Naive thymus-derived CD8-positive, alpha-beta T cell (primary cell): ENCODE measurements around the gene GFAP. TPM values are rescaled to one million over a fixed set of nuclear protein-coding genes. Genes with fewer than 3 reads are reported as not detected.

Experiments used
- ATAC-seq, 2 donors: fragments of 150-1000 bp; cut with Tn5 transposase in 1 of 2; sonication (Bioruptor Pico), chemical (Tn5 transposase) in 1 of 2; 1 replicate in 1 of 2; 2 replicates in 1 of 2; pipeline ENCODE4 v1.10.0; 2021; ENCODE audit warnings: mild to moderate bottlenecking in 2 of 2, moderate library complexity in 2 of 2
- POLR2A ChIA-PET: fragments of 350-600 bp; sonication (Branson Sonifier 250); formaldehyde crosslinking; loops from one replicate; lab custom pipeline; 2021; ENCODE audit warnings: antibody characterized with exemption; lab: Charles Lee
- DNase-seq, 10 donors: peaks; one replicate each; pipeline versions ENCODE4 v3.0.0 to v3.0.0-alpha.2; 2020 to 2022
- H3K27ac Mint-ChIP-seq, 10 donors: one replicate each; pipeline ENCODE4 v1.8.0; 2020 to 2022; ENCODE audit warnings: mild to moderate bottlenecking in 10 of 10, mixed read lengths in 10 of 10, moderate library complexity in 4 of 10, inconsistent platforms in 1 of 10
- H3K27me3 Mint-ChIP-seq, 5 donors: one replicate each; pipeline ENCODE4 v1.8.0; 2021 to 2022; ENCODE audit warnings: mixed read lengths in 5 of 5
- H3K36me3 Mint-ChIP-seq, 3 donors: one replicate each; pipeline ENCODE4 v1.8.0; 2020 to 2022; ENCODE audit warnings: mixed read lengths in 3 of 3, mild to moderate bottlenecking in 2 of 3, inconsistent platforms in 1 of 3
- H3K4me1 Mint-ChIP-seq, 4 donors: one replicate each; pipeline ENCODE4 v1.8.0; 2021 to 2022; ENCODE audit warnings: mixed read lengths in 4 of 4
- H3K4me3 Mint-ChIP-seq, 10 donors: one replicate each; pipeline ENCODE4 v1.8.0; 2020 to 2022; ENCODE audit warnings: mild to moderate bottlenecking in 10 of 10, mixed read lengths in 10 of 10, moderate library complexity in 6 of 10, inconsistent platforms in 1 of 10
- H3K9me3 Mint-ChIP-seq, 9 donors: one replicate each; pipeline ENCODE4 v1.8.0; 2020 to 2022; ENCODE audit warnings: mixed read lengths in 9 of 9, mild to moderate bottlenecking in 3 of 9, inconsistent platforms in 1 of 9, moderate library complexity in 1 of 9
- polyA plus RNA-seq, 3 donors: library from polyadenylated mRNA; unstranded; fragments of 300-500 nt; fragmentation: Illumina TruSeq; gene quantifications; one replicate each; pipeline ENCODE4 v1.2.3, GENCODE V29; 2021
- total RNA-seq, 8 experiments: library from RNA in 2 of 8; stranded (reverse) in 2 of 8; gene quantifications; one replicate each; pipeline ENCODE4 v1.2.3 and lab custom pipeline; 2021 to 2026

The GFAP gene
- total and polyA plus RNA-seq, 5 experiments from 2014 or later: 0.06 to 0.24 TPM; not detected in 3

GRCh38 chr17:44928136-44928535 lies 12.8 kb upstream of the GFAP start:
- POLR2A ChIA-PET: no interaction called here
- no peaks in the 10 kb centered on the region for H3K4me1 Mint-ChIP-seq
- H3K36me3 Mint-ChIP-seq: no peaks in the 10 kb centered on the region
- H3K4me3 Mint-ChIP-seq: no peak overlapping the region
- no peaks in the 10 kb centered on the region for H3K9me3 Mint-ChIP-seq
- DNase-seq (peak in 1 of 10 donors; percentile 36), ATAC-seq (no peak)
- H3K27me3 Mint-ChIP-seq: peaks cover 0 to under 1% (median 0%) of the 10 kb centered on the region in 5 donors
- H3K27ac Mint-ChIP-seq: no peak overlapping the region

GRCh38 chr17:44927696-44928095 lies 12.4 kb upstream of the GFAP start:
- Mint-ChIP-seq H3K36me3 (no peaks in the 10 kb centered on the region), H3K4me1 (no peaks in the 10 kb centered on the region), H3K9me3 (no peaks in the 10 kb centered on the region), H3K27ac (no peak overlapping the region), H3K4me3 (no peak overlapping the region), H3K27me3 (peaks cover 0 to 5% (median 1%) of the 10 kb centered on the region in 5 donors)
- ATAC-seq (no peak), DNase-seq (no peak)
- POLR2A ChIA-PET: interaction anchor here (0.5 kb wide), 1 partner anchor 249 kb away, joined by 3 read pairs; no protein-coding TSS in a partner anchor

GRCh38 chr17:44926821-44927525 lies 11.7 kb upstream of the GFAP start:
- Mint-ChIP-seq H3K4me1 (no peaks in the 10 kb centered on the region), H3K27me3 (peaks cover 0 to 10% (median 2%) of the 10 kb centered on the region in 5 donors), H3K27ac (no peak overlapping the region), H3K36me3 (no peaks in the 10 kb centered on the region), H3K9me3 (no peaks in the 10 kb centered on the region), H3K4me3 (no peak overlapping the region)
- no peak for ATAC-seq
- POLR2A ChIA-PET: interaction anchor here (0.5 to 0.6 kb wide), 2 partner anchors 14 to 250 kb away, joined by 3 to 4 read pairs; no protein-coding TSS in a partner anchor
- peak in 1 of 10 donors; percentile 46 for DNase-seq

GRCh38 chr17:44925731-44926697 lies 10.7 kb upstream of the GFAP start:
- Mint-ChIP-seq H3K36me3 (no peaks in the 10 kb centered on the region), H3K4me3 (no peak overlapping the region), H3K27ac (peak overlapping the region in 1 of 10 donors; percentile 5), H3K9me3 (no peaks in the 10 kb centered on the region), H3K4me1 (no peaks in the 10 kb centered on the region), H3K27me3 (peaks cover 0 to 16% (median 9%) of the 10 kb centered on the region in 5 donors)
- POLR2A ChIA-PET: interaction anchor here (0.5 to 0.6 kb wide), 2 partner anchors 15 to 227 kb away, joined by 3 to 4 read pairs; no protein-coding TSS in a partner anchor
- ATAC-seq (no peak), DNase-seq (peak in 1 of 10 donors; percentile 48)

GRCh38 chr17:44924107-44924544 lies 8.8 kb upstream of the GFAP start:
- H3K27ac Mint-ChIP-seq: no peak overlapping the region
- DNase-seq: peak in 1 of 10 donors; percentile 56
- ATAC-seq: no peak
- no peak overlapping the region for H3K4me3 Mint-ChIP-seq
- H3K27me3 Mint-ChIP-seq: peaks cover 0 to 26% (median 10%) of the 10 kb centered on the region in 5 donors
- POLR2A ChIA-PET: interaction anchor here (0.5 kb wide), 1 partner anchor 83 kb away, joined by 3 read pairs; no protein-coding TSS in a partner anchor
- H3K4me1 Mint-ChIP-seq: no peaks in the 10 kb centered on the region
- H3K36me3 Mint-ChIP-seq: no peaks in the 10 kb centered on the region
- no peaks in the 10 kb centered on the region for H3K9me3 Mint-ChIP-seq

- ATAC-seq (no peak), DNase-seq (peak in 1 of 10 donors; percentile 50)
- Mint-ChIP-seq H3K4me3 (no peak overlapping the region), H3K4me1 (no peaks in the 10 kb centered on the region), H3K36me3 (no peaks in the 10 kb centered on the region), H3K27ac (no peak overlapping the region), H3K9me3 (no peaks in the 10 kb centered on the region), H3K27me3 (peaks cover 1 to 26% (median 10%) of the 10 kb centered on the region in 5 donors)
- POLR2A ChIA-PET: no interaction called here
Measured at GRCh38 chr17:44922746-44923470, 7.6 kb upstream of the GFAP start.

- Mint-ChIP-seq H3K4me1 (no peaks in the 10 kb centered on the region), H3K4me3 (no peak overlapping the region), H3K27me3 (peaks cover 1 to 26% (median 10%) of the 10 kb centered on the region in 5 donors), H3K36me3 (no peaks in the 10 kb centered on the region), H3K27ac (peak overlapping the region in 1 of 10 donors; percentile 37), H3K9me3 (no peaks in the 10 kb centered on the region)
- DNase-seq (no peak), ATAC-seq (no peak)
- POLR2A ChIA-PET: no interaction called here
Measured at GRCh38 chr17:44922136-44922535, 6.8 kb upstream of the GFAP start.

GRCh38 chr17:44921122-44921882 lies 6.0 kb upstream of the GFAP start:
- no peak for ATAC-seq
- Mint-ChIP-seq H3K36me3 (no peaks in the 10 kb centered on the region), H3K9me3 (no peaks in the 10 kb centered on the region), H3K4me1 (no peaks in the 10 kb centered on the region), H3K4me3 (no peak overlapping the region), H3K27me3 (peaks cover 1 to 28% (median 10%) of the 10 kb centered on the region in 5 donors), H3K27ac (no peak overlapping the region)
- POLR2A ChIA-PET: no interaction called here
- peak in 1 of 10 donors; percentile 44 for DNase-seq

GRCh38 chr17:44920565-44920940 lies 5.3 kb upstream of the GFAP start:
- Mint-ChIP-seq H3K4me3 (no peak overlapping the region), H3K36me3 (no peaks in the 10 kb centered on the region), H3K9me3 (no peaks in the 10 kb centered on the region), H3K27me3 (peaks cover 1 to 30% (median 13%) of the 10 kb centered on the region in 5 donors), H3K27ac (peak overlapping the region in 1 of 10 donors; percentile 21), H3K4me1 (no peaks in the 10 kb centered on the region)
- peak in 1 of 10 donors; percentile 43 for DNase-seq
- POLR2A ChIA-PET: interaction anchor here (0.8 to 1.0 kb wide), 2 partner anchors 215 to 228 kb away, joined by 3 to 6 read pairs; partner anchors contain the start of genes ACBD4 and HEXIM1
- no peak for ATAC-seq

- peak; percentile 89 to 98 for ATAC-seq
- no peaks in the 10 kb centered on the region for H3K36me3 Mint-ChIP-seq
- peak in 9 of 10 donors; percentile 27 to 78 (median 48) for DNase-seq
- peak overlapping the region in 1 of 10 donors; percentile 21 for H3K27ac Mint-ChIP-seq
- POLR2A ChIA-PET: interaction anchor here (0.6 to 1.0 kb wide), 3 partner anchors 129 to 228 kb away, joined by 3 to 6 read pairs (median 3); partner anchors contain the start of genes ACBD4 and HEXIM1
- H3K9me3 Mint-ChIP-seq: no peaks in the 10 kb centered on the region
- peak overlapping the region in 1 of 10 donors; percentile 22 for H3K4me3 Mint-ChIP-seq
- no peaks in the 10 kb centered on the region for H3K4me1 Mint-ChIP-seq
- H3K27me3 Mint-ChIP-seq: peaks cover 1 to 36% (median 13%) of the 10 kb centered on the region in 5 donors
Measured at GRCh38 chr17:44919885-44920564, 4.7 kb upstream of the GFAP start.

GRCh38 chr17:44919411-44919810 lies 4.1 kb upstream of the GFAP start:
- H3K27ac Mint-ChIP-seq: no peak overlapping the region
- ATAC-seq (no peak), DNase-seq (peak in 1 of 10 donors; percentile 8)
- H3K4me3 Mint-ChIP-seq: no peak overlapping the region
- H3K36me3 Mint-ChIP-seq: no peaks in the 10 kb centered on the region
- POLR2A ChIA-PET: interaction anchor here (0.6 to 1.0 kb wide), 2 partner anchors 130 to 229 kb away, joined by 3 to 6 read pairs; partner anchors contain the start of gene HEXIM1
- no peaks in the 10 kb centered on the region for H3K4me1 Mint-ChIP-seq
- peaks cover 1 to 42% (median 13%) of the 10 kb centered on the region in 5 donors for H3K27me3 Mint-ChIP-seq
- H3K9me3 Mint-ChIP-seq: no peaks in the 10 kb centered on the region
